ENCODE measurements around the gene PRMT6. TPM values are rescaled to one million over a fixed set of nuclear protein-coding genes. Genes with fewer than 3 reads are reported as not detected.

PRMT6 gene
- total and polyA plus RNA-seq, 10 of the 15 experiments (the other 5 are each of a cell fraction or from before 2014, with no cell fraction given), result 6.0 to 38.6 (median 26.3) TPM

DNA sequence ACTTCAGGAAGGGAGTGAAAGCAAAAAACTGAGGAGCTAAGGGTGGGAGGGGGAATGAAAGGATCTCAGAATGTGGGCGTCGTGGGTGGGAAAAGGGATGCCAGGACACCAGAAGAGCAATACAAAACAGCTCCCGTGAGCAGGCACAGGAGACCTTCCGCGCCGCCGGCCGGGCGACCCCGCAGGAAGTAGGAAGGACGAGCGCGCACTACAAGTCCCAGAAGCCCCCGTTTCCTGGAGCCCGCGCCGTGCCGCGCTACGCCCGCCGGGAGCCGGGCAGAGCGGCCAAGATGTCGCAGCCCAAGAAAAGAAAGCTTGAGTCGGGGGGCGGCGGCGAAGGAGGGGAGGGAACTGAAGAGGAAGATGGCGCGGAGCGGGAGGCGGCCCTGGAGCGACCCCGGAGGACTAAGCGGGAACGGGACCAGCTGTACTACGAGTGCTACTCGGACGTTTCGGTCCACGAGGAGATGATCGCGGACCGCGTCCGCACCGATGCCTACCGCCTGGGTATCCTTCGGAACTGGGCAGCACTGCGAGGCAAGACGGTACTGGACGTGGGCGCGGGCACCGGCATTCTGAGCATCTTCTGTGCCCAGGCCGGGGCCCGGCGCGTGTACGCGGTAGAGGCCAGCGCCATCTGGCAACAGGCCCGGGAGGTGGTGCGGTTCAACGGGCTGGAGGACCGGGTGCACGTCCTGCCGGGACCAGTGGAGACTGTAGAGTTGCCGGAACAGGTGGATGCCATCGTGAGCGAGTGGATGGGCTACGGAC is at the start of gene PRMT6 (continued):
- TF ChIP-seq NFYB (IDR thresholded peaks at IDR 0.05; ENCODE audit: insufficient read depth, low read depth, low read length) (no peak), DPF2 (IDR thresholded peaks at IDR 0.05) (no peak; the same call in none of the 2 replicates), PRDM15 (CRISPR knock-in tag; IDR thresholded peaks at IDR 0.05) (no peak), PAX8 (IDR thresholded peaks at IDR 0.05) (no peak), HDAC2 (IDR thresholded peaks at IDR 0.05) (no peak), BCL11A (IDR thresholded peaks at IDR 0.05; ENCODE audit: low read depth, low read length) (no peak), NFYA (IDR thresholded peaks at IDR 0.05; ENCODE audit: borderline replicate concordance, low read depth, low read length) (no peak), MAX (IDR thresholded peaks at IDR 0.05; ENCODE audit: low read depth, low read length) (no peak), CREM (IDR thresholded peaks at IDR 0.05; ENCODE audit: low read depth) (peak; percentile 54; the same call in 1 of the 2 replicates), PBX3 (IDR thresholded peaks at IDR 0.05; ENCODE audit: insufficient replicate concordance, low read depth, low read length) (no peak), KAT2A (conservative IDR thresholded peaks at IDR 0.05; ENCODE audit: control insufficient read depth, low read depth, low read length) (no peak), STAT1 (conservative IDR thresholded peaks at IDR 0.05) (no peak), JUNB (IDR thresholded peaks at IDR 0.05) (no peak), POLR2A (IDR thresholded peaks at IDR 0.05; ENCODE audit: low read depth, low read length) (peak; percentile 83), BCLAF1 (IDR thresholded peaks at IDR 0.05) (no peak), SREBF1 (IDR thresholded peaks at IDR 0.05; ENCODE audit: low read length) (0 out of 2 replicates have a peak, but pooled peaks have one; percentile 20)
- TF ChIP-seq, protein P1, sequence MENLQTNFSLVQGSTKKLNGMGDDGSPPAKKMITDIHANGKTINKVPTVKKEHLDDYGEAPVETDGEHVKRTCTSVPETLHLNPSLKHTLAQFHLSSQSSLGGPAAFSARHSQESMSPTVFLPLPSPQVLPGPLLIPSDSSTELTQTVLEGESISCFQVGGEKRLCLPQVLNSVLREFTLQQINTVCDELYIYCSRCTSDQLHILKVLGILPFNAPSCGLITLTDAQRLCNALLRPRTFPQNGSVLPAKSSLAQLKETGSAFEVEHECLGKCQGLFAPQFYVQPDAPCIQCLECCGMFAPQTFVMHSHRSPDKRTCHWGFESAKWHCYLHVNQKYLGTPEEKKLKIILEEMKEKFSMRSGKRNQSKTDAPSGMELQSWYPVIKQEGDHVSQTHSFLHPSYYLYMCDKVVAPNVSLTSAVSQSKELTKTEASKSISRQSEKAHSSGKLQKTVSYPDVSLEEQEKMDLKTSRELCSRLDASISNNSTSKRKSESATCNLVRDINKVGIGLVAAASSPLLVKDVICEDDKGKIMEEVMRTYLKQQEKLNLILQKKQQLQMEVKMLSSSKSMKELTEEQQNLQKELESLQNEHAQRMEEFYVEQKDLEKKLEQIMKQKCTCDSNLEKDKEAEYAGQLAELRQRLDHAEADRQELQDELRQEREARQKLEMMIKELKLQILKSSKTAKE (IDR thresholded peaks at IDR 0.05; ENCODE audit: low read depth, poor library complexity, severe bottlenecking), result no peak
- TF ChIP-seq, protein P2, sequence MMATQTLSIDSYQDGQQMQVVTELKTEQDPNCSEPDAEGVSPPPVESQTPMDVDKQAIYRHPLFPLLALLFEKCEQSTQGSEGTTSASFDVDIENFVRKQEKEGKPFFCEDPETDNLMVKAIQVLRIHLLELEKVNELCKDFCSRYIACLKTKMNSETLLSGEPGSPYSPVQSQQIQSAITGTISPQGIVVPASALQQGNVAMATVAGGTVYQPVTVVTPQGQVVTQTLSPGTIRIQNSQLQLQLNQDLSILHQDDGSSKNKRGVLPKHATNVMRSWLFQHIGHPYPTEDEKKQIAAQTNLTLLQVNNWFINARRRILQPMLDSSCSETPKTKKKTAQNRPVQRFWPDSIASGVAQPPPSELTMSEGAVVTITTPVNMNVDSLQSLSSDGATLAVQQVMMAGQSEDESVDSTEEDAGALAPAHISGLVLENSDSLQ (IDR thresholded peaks at IDR 0.05), result no peak

Data from GM12878 (cell line).